HG03159 (cell line): ENCODE measurements around the gene COL11A2.
"Not testable (repeated sequence)": the region's sequence is repeated elsewhere in the genome, so short reads cannot be mapped to it uniquely, and the experiment has no call there.

Experiments
- ATAC-seq: cut with Tn5 transposase; IDR thresholded peaks from one replicate; pipeline ENCODE4 v1.9.1; 2021; ENCODE audit warnings: mild to moderate bottlenecking, moderate library complexity; ENCODE audit not compliant: unreplicated experiment

COL11A2 gene

GRCh38 chr6:33160096-33160495 lies 32.2 kb downstream of the COL11A2 start:
- no peak for ATAC-seq

- no peak for ATAC-seq
Measured at GRCh38 chr6:33156964-33157363, 35.3 kb downstream of the COL11A2 start.

GRCh38 chr6:33156561-33156960 lies 35.7 kb downstream of the COL11A2 start:
- no peak for ATAC-seq

- no peak for ATAC-seq
Measured at GRCh38 chr6:33154349-33154748, 37.9 kb downstream of the COL11A2 start.

- ATAC-seq, result no peak
Measured at GRCh38 chr6:33151050-33151449, 41.2 kb downstream of the COL11A2 start.

- not testable (repeated sequence) for ATAC-seq
Measured at GRCh38 chr6:33150560-33150959, 41.7 kb downstream of the COL11A2 start.

GRCh38 chr6:33147807-33148666 lies 44.2 kb downstream of the COL11A2 start:
- no peak for ATAC-seq

- no peak for ATAC-seq
Measured at GRCh38 chr6:33144373-33144772, 47.9 kb downstream of the COL11A2 start.

- ATAC-seq, result no peak
Measured at GRCh38 chr6:33143113-33143770, 49.0 kb downstream of the COL11A2 start.

- ATAC-seq, result no peak
Measured at GRCh38 chr6:33142501-33143070, 49.7 kb downstream of the COL11A2 start.

- no peak for ATAC-seq
Measured at GRCh38 chr6:33140556-33140955, 51.7 kb downstream of the COL11A2 start.

GRCh38 chr6:33139596-33140206 lies 52.6 kb downstream of the COL11A2 start:
- ATAC-seq, result no peak

GRCh38 chr6:33136310-33136900 lies 55.9 kb downstream of the COL11A2 start:
- ATAC-seq, result no peak

- no peak for ATAC-seq
Measured at GRCh38 chr6:33132081-33132524, 60.2 kb downstream of the COL11A2 start.

- ATAC-seq, result no peak
Measured at GRCh38 chr6:33128318-33128717, 63.9 kb downstream of the COL11A2 start.

- no peak for ATAC-seq
Measured at GRCh38 chr6:33126101-33126714, 66.1 kb downstream of the COL11A2 start.

- no peak for ATAC-seq
Measured at GRCh38 chr6:33124947-33125346, 67.3 kb downstream of the COL11A2 start.

- no peak for ATAC-seq
Measured at GRCh38 chr6:33124525-33124901, 67.8 kb downstream of the COL11A2 start.

- ATAC-seq, result no peak
Measured at GRCh38 chr6:33123732-33124524, 68.3 kb downstream of the COL11A2 start.

GRCh38 chr6:33123181-33123580 lies 69.1 kb downstream of the COL11A2 start:
- ATAC-seq, result no peak
